ENCODE results near the gene PANK4.
"Not testable (repeated sequence)": the region's sequence is repeated elsewhere in the genome, so short reads cannot be mapped to it uniquely, and the experiment has no call there.

PANK4 gene

DNA sequence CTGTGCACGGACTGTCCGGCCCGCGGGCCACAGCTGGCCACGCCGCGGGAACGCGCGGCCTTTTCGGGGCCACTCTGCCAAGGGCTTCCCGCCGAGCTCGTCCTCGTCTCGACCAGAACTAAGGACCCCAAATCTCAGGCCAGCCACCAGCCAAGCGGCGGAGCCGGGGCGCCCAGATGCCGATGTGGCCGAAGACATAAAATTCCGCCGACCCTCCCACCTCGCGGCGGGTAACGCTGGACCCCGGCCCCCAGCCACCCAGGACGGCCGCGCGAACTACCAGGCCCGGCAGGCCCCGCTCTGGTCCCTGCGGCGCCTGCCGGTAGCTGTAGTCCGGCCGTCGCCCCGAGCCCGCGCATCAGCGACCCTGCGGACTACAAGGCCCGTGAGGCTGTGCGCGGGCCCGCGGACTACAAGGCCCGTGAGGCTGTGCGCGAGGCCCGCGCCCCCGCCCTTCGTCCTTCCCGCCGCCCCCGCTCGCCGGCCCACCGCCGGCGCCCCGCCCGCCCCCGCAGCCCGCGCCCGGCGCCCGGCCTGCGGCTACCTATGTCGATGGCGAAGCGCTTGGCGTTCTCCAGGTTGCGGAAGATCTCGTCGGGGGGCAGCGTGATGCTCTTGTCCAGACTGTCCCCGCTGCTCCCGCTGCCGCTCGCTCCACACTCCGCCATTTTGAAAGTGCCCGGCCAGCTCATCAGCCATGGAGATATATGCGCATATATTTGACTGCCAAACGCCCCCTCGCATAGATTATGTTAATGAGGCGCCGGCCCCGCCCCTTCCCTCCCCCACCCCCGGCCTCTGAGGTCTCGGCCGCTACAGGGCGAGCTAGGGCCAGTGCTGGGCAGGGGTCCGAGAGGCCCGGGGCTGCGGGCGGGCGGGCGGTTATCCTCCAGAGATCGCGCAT, at the start of gene PANK4:
TSS of gene PANK4 (minus strand) at position 677 of the 904 bp plus-strand sequence. CDS start at position 668, 9 bp downstream.
- DNase-seq, result peak; percentile 87 to 89

DNA sequence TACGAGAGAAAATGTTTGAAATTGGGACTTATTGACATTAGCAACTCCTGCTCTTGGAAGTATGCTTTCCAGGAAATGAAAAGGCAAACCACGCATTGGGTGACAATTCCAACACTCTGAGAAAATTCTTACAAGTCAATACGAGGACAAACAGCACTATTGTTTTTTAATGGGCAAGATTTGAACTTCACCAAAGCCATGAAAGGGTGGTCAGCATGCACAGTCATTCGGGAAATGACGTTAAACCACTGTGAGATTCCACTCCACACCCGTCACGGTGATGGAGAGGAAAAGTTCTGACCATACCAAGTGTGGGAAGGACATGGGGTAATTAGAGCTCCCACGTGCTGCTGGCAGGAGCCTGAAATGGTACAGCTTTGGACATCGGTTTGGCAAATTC, 48.0 kb upstream of the PANK4 start:
- DNase-seq, result no peak

DNA sequence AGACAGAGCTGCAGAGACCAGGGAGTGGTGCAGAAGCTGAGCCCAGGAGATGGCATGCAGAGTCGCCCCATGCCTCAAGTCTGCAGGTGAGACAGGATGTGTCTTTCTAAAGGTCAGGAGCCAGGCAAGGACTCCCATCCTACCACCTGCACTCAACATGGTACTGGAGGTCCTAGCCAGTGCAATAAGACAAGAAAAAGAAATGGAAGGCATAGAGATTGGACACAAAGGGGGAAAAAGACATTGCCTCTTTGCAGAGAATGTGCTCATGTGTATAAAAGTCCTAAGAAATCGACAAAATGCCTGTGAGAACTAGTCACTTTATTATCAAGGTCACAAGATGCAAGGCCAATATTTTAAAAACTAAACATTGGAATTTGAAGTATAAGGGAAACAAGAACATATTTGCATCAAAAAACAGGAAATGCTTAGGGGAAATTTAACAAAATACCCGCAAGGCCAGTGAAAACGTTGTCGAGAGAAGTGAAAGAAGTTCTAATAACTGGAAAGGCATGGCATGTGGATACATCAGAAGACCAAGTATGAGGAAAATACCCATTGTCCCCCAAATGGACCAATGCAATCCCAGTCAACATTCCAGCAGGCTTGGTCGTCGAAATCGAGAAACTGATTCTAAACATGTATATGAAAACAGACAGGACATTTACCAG, 47.0 kb upstream of the PANK4 start:
- DNase-seq, result no peak

DNA sequence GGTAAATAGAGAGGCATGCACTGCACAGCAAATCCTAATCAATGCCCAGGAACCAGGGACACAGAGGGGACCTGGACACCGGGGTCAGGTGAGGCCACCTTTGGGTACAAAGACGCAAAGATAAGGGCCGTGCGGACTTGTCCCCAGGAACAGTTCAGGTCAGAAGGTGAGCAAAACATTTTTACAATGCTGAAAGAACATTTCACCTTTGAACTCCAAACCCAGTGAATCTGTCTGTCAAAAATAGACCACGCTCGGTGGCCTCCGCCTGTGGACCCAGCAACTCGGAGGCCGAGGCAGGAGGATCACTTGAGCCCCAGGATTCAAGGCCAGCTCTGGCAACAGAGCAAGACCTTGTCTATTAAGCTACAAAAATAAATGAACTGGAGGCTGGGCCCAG, 45.0 kb upstream of the PANK4 start:
- no peak for DNase-seq

DNA sequence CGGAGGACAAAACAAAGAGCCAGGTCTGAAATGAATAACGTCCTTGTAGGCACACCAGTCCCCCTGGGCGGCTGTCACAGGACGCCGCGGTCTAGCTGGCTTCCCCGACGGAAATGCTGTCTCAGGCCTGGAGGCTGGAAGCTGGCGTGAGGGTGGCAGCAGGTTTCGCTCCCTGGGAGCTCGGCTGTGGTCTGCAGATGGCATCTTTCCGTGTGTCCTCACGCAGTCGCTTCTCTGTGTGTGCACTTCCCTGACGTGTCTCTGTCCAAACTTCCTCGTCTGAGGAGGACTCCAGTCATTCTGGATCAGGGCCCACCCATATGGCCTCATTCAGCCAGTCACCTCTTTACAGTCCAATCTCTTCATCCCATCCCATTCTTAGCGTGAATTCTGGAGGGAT, 43.9 kb upstream of the PANK4 start:
- no peak for DNase-seq

DNA sequence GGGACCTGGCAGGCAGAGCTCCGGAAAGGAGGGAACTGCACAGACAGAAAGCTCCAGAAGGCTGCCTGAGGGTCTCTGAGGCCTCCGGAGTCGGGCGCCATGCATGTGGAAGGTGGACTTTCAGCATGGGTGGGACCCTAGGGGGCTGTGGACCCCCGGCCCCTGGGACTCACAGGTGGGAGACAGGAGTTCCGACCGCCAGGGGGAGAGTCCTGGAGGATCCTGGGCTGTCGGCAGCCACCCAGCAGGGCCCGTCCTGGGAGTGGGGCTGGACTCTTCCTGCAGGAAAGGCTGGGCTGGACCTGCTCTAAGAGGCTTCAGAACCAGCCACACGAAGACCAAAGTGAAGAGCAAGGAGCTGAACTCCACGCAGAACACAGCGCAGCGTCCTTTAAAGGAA, 43.3 kb upstream of the PANK4 start:
- not testable (repeated sequence) for DNase-seq

DNA sequence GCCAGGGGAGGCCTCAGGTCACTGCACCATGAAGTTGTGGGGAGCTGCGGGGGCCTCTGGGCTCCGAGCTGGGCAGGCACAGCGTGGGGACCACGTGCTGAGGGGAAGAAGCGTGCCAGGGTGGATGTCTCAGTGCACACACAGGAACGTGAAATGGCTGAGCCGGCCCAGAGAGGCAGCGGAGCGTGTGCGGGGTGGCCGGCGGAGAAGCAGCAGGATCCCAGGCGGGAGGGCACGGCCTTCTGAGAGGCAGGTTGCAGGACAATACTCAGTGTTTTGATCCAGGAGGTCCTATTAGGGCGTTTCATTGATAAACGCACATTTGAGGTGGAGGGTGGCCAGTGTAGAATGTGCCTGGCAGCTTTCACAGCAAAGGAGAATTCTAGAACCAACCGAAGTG, 42.7 kb upstream of the PANK4 start:
- no peak for DNase-seq

DNA sequence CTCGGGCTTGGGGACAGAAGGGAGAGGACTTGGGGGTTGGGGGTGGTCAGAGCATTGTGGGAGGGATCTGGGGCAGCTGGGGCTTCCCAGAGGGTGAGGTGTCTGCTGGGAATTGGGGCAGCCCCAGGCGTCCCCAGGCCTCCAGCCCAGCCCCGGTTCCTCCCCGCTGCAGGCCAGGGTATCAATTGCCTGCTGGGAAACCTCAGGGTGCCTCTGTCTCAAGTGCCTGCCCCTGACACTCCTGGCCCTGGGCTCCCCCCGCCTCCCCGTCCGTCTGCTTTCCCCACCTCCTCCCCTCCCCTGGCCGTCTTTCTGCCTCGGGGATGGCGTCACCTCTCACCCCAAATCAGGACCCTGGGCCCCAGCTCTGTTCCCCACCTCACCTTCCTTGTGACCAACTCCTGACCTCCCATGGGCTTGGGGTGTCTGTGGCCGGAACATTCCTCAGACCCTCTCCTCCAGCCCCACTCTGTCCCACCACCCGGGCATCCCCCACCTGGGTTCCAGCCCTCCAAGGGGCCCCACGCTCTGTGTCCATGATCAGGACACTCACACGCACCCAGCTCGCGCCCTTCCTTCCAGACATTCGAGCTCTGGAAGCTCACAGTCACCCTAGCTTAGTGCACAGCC, 41.9 kb upstream of the PANK4 start:
- not testable (repeated sequence) for DNase-seq

DNA sequence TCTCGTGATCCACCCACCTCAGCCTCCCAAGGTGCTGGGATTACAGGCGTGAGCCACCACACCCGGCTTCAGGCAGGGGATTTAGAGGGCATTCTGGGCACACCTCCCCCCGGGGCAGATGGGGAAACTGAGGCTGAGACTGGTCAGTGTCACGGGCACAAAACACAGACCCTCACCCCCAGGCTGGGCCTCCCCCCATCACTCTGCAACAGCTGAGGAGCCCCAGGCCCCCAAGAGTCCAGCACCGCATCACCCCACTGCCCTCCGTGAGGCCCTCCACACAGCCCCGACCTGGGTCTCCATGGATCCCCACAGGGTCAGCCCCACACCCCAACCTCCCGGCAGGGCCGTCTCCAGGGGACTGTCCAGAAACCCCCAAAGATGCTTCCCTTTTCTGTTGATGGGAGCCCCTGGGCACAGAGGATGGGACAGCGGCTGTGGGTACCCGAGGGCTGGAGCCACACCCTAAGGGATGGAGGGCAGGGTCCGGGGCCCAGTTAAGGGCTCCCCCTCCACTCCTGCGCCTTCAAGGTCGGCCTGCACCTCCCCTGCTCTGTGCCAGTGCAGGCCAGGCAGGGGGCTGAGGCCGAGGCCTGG, 40.8 kb upstream of the PANK4 start:
- DNase-seq, result no peak

DNA sequence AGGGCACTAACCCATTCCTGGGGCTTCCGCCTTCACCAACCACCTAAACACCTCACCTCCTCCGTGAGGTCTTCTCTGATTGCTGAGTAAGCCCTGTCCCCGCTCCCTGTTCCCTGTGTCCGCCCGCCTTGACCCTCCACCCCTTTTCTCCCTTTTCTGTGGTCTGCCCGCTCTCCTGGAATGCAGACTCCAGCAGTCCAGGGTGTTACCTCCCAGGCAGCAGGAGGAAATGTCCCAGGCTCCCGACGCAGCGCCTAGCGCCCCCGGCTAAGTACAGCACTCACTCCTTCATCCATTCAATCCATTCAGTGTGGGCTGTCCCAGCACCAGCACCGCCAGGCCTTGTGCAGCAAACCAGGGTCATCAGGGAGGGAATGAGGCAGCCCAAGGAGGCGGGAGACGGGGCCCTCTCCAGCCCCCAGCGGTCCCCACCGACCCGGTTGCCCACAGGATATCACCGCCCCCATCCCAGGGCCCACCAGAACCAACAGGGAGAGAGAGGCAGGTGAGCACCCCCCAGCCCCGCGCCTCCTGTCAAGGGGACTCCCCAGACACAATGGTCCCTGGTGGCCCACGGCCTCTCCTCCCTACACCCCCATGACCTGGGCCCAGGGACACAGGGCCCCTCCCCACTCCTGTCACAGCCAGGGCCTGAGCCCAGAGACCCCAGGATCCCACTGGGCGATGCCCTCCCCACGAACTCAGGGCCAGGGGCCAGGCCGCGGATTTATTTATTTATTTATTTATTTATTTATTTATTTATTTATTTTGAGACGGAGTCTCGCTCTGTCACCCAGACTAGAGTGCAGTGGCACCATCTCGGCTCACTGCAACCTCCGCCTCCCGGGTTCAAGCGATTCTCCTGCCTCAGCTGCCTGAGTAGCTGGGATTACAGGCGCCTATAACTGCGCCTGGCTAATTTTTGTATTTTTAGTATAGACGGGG, 40.0 kb upstream of the PANK4 start:
- DNase-seq, result no peak

DNA sequence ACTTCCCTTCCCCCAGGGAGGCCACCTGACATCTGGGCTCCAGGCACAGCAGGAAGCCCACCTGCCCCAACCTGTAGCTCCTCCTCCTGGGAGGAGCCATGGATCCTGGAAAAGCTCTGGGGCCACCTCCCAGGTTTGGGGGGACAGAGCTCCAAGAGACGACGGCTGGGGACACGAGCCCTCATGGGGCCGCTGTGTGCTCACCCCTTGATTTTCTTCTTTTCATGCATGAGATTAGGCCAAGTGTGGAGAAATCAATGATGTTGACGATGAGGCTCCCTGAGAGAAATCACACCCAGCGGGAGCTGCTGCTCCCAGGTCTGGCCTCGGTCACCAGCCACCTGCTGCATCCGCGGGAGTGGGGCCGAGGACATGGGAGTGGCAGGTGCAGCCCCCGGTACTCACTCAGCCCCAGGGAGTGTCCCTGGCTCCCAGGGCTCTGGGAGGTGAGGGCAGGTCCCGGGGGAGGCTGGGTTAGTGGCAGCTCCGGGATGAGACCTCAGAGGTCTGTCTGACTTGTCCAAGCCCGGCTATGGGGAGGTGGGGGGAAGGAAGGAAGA, 38.5 kb upstream of the PANK4 start:
- no peak for DNase-seq

DNA sequence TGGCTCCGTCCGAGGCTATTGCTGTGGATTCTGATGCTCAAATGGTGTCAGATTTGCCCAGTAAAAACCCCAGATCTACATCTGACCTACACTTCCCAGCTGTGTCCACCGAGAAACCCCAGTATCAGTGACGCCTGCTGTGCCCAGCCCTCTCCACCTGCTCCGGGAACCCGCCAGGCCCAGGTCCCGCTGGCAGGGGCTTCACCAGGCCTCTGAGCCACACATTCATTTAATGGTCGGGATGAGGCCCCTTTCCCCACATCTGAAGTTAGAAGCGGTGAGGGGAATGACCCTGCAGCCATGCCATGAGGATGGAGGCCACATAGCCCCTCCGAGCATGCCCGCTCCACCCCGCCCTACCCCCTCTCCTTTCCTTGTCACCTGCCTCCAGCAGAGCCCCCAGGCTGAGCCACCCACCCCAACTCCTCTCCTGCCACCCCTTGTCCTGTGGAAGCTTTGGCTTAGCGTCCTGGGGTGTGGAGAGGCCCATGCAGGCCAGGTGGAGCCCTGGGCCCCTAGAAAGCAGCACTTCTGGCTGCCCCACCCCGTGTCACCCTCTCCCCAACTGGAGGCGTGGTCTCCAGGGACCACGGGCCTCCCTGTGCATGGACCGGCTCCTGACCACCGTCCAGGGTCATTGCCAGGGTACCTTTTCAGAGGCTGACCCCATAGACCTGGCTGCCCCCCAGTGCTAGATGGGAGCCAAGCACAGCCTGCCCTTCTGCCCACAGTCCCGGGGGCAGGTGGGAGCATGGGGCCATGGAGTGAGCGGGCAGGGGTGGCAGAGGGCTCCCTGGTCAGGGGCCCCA, 37.8 kb upstream of the PANK4 start:
- no peak for DNase-seq

DNA sequence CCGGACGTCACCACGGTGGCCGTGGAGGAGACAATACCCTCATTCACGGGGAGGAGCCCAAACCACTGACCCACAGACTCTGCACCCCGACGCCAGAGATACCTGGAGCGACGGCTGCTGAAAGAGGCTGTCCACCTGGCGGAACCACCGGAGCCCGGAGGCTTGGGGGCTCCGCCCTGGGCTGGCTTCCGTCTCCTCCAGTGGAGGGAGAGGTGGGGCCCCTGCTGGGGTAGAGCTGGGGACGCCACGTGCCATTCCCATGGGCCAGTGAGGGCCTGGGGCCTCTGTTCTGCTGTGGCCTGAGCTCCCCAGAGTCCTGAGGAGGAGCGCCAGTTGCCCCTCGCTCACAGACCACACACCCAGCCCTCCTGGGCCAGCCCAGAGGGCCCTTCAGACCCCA, 36.8 kb upstream of the PANK4 start:
- no peak for DNase-seq

DNA sequence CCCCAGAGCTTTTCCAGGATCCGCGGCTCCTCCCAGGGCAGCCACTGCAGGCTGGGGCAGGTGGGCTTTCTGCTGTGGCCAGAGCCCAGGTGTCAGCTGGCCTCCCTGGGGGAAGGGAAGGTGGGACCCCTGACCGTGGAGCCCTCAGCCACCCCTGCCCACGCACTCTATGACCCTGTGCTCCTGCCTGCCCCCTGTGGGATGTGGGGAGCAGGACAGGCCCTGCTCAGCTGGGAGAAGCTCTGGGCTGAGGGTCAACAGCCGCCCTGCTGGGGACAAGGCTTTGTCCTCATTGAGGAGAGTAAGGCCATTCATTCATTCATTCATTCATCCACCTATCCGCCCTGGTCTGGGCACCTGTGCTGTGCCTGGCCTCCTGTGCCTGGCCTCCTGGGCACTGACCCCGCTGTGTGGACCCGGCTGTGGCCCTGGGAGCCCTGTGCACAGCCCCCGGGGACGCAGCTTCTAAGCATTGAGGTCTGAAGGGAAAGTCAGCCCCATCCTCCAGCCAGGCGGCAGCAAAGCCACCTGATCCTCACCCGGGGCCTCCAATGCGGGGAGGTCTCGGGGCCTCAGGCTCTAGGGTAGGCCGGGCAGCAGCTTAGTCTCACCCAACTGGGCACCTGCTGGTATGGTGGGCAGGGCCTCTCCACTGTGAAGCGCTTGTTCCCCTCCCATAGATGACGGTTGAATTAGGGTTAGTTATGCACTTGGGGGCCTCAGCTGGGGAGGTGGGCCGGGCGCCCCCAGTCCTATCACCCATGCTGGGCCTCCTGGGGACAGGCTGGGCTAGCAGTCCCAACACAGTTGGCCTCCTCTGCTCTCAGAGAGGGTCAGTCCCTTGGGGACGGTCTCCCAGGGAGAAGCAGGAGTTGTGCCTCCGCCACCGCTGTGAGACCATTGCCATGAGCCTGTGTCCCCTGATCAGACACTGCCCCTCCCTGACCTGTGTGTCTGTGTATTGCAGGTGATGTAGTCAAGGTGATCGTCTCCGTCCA, 35.8 kb upstream of the PANK4 start:
- no peak for DNase-seq

DNA sequence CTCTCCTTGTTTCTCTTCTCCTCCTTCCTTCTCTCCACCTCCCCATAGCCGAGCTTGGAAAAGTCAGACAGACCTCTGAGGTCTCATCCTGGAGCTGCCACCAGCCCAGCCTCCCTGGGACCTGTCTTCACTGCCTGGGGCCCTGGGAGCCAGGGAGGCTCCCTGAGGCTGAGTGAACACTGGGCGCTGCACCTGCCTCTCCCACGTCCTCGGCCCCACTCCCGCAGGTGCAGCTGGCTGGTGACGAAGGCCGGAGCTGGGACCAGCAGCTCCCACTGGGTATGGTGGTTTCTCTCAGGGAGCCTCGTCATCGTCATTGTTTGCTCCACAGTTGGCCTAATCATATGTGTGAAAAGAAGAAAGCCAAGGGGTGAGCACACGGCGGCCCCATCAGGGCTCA, 35.0 kb upstream of the PANK4 start:
- DNase-seq, result no peak

DNA sequence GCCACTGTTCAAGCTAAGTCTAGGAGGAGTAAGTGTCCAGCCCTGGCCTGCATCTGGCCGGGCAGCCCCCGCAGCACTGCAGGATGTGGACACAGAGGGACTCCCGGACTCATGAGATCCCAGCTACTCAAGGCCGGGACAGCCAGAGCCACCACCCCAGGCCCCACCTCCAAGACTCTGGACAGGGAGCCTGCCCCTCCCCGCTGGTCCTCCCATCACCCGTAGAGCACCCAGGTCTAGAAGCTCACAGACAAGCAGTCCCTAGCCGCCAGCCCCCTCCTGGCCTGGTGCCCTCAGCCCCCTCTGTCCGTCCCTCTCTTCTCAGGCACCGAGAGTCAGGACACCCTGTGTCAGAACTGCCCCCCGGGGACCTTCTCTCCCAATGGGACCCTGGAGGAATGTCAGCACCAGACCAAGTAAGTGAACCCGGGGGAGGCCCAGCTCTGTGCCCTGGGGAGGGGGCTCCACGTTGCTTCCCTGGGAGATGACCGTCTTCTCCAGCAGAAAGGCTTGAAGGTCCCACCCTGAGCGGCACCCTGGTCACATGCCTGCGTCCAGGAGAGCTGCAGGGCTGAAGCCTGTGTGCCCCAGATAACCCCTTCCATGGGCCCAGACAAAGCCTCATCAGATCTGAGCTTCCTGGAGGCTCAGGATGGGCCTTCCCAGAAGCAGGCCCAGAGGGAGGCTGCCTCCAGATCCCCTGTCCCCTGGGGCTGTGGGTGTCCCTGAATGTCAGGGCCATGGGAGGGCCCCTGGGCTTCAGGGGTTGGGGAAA, 34.1 kb upstream of the PANK4 start:
- no peak for DNase-seq

DNA sequence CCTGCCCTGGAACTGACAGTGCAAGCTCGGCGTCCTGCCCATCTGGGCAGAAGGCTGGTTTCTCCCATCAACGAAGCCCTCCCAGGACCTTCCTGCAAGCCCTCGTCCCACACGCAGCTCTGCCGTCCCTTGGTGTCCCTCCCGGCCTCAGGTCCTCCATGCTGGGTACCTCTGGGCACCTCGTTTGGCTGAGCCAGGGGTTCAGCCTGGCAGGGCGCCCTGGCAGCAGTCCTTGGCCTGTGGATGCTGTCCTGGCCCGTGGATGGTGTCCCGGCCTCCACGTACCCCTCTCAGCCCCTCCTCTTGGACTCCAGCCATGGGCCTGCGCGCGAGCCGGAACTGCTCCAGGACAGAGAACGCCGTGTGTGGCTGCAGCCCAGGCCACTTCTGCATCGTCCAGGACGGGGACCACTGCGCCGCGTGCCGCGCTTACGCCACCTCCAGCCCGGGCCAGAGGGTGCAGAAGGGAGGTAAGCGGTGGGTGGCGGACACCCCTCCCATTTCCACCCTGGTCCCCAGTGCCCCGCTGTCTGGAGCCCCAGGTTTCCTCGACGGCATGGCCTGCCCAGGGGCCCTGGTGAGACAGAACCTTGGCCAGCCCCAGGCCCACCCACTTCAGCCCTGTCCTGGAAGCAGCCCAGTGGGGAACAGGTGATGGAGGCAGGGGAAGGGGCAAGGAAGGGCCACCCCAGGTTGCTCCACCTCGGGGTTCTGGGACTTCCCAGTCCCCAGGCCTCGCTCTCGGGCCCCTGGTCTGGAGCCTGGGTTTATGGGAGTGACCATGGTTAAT, 33.3 kb upstream of the PANK4 start:
- no peak for DNase-seq

DNA sequence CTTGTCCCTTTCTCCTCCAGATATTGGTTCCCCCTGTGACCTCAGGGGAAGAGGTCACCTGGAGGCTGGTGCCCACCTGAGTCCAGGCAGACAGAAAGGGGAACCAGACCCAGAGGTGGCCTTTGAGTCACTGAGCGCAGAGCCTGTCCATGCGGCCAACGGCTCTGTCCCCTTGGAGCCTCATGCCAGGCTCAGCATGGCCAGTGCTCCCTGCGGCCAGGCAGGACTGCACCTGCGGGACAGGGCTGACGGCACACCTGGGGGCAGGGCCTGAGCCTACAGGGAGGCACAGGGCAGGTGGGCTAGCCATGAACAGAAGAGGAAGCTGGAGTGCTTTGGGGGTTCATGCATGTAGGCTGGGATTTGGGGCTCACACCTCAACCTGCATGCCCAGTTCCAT, 32.5 kb upstream of the PANK4 start:
- DNase-seq, result no peak

Data from stimulated activated CD4-positive, alpha-beta T cell treated with anti-CD3 and anti-CD28 coated beads, Interleukin-4, amount 100 ng/mL, for 4 hours (primary cell).